ENCODE data around the gene ATP5MC3. TPM values are rescaled to one million over a fixed set of nuclear protein-coding genes. Genes with fewer than 3 reads are reported as not detected.
"Not testable (repeated sequence)": the region's sequence is repeated elsewhere in the genome, so short reads cannot be mapped to it uniquely, and the experiment has no call there.

ATP5MC3 gene
- total RNA-seq: 300 and 457 TPM in 2 replicates
- 1,477 and 2,044 TPM in 2 replicates for polyA plus RNA-seq

- H3K9me3 ChIP-seq (ENCODE audit: low read depth): no peaks in the 10 kb centered on the region
- peaks cover 33% of the 10 kb centered on the region for H3K4me1 ChIP-seq (ENCODE audit: low read depth)
- peak within 1 kb of the TSS; percentile 96 for H3K27ac ChIP-seq
- H3K4me3 ChIP-seq: peak within 1 kb of the TSS; percentile 82
- no peaks in the 10 kb centered on the region for H3K27me3 ChIP-seq
- DNase-seq (ENCODE audit: low read depth in 1 of 2, low spot score in 1 of 2): peak; percentile 95 to 96
- TF ChIP-seq CTCF (IDR thresholded peaks at IDR 0.05; ENCODE audit: low read depth, low read length): peak; percentile 22
- H3K36me3 ChIP-seq: peaks cover 36% of the 10 kb centered on the region
These were observed at the start of gene ATP5MC3 for GRCh38 chr2:175181104-175181876. Gene ATP5MC3 (minus strand): TSS chr2:175181710. CDS start chr2:175181393, 317 bp downstream.

- not testable (repeated sequence) for H3K9me3 ChIP-seq (ENCODE audit: low read depth); H3K27ac ChIP-seq; H3K27me3 ChIP-seq; DNase-seq (ENCODE audit: low read depth in 1 of 2, low spot score in 1 of 2); H3K36me3 ChIP-seq; H3K4me1 ChIP-seq (ENCODE audit: low read depth); H3K4me3 ChIP-seq
These were observed 47.1 kb upstream of the ATP5MC3 start for GRCh38 chr2:175228601-175229000.

DNA sequence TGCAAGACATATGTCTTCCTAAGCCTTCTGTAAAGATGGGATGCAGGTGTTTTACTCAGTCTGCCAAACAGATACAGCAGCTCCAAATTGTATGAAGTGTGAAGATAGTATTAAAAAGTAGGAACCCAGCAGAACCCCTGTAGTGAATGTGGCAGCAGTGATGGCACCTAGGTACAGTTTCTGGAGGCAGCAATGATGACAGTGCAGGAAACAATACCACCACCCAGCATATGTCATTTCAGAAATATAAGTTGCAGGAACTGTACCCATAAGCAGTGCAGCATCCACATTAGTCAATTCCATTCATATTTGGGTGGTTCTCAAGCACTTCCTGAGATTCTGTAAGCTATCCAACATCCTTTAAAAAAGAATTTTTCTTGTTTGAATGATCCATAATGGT, 46.7 kb upstream of the ATP5MC3 start:
- Histone ChIP-seq H3K9me3 (ENCODE audit: low read depth) (no peaks in the 10 kb centered on the region), H3K27ac (no peak overlapping the region), H3K4me1 (ENCODE audit: low read depth) (no peaks in the 10 kb centered on the region), H3K27me3 (peaks cover 2% of the 10 kb centered on the region), H3K4me3 (no peak overlapping the region), H3K36me3 (no peaks in the 10 kb centered on the region)
- no peak for TF ChIP-seq CTCF (IDR thresholded peaks at IDR 0.05; ENCODE audit: low read depth, low read length)
- DNase-seq (ENCODE audit: low read depth in 1 of 2, low spot score in 1 of 2): no peak

DNA sequence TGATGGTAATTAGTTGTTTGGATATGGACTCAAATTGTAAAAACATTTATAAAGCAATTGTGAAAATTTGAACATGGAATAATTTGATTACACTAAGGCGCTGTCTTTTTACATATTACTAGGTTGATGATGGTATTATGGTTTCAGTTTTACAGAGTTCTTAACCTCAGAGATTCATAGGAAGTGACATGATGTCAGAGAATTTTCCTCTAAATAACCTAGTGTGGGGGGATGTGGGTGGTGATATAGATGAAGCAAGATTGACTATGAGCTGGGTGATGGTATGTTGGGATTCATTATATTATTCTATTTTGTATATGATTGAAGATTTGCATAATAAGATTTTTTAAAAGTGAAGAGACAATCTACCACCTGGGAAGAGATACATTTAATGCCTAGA, 45.9 kb upstream of the ATP5MC3 start:
- H3K9me3 ChIP-seq (ENCODE audit: low read depth): no peaks in the 10 kb centered on the region
- no peak overlapping the region for H3K4me3 ChIP-seq
- TF ChIP-seq CTCF (IDR thresholded peaks at IDR 0.05; ENCODE audit: low read depth, low read length): no peak
- H3K36me3 ChIP-seq: no peaks in the 10 kb centered on the region
- no peaks in the 10 kb centered on the region for H3K4me1 ChIP-seq (ENCODE audit: low read depth)
- peaks cover 2% of the 10 kb centered on the region for H3K27me3 ChIP-seq
- no peak for DNase-seq (ENCODE audit: low read depth in 1 of 2, low spot score in 1 of 2)
- H3K27ac ChIP-seq: no peak overlapping the region

DNA sequence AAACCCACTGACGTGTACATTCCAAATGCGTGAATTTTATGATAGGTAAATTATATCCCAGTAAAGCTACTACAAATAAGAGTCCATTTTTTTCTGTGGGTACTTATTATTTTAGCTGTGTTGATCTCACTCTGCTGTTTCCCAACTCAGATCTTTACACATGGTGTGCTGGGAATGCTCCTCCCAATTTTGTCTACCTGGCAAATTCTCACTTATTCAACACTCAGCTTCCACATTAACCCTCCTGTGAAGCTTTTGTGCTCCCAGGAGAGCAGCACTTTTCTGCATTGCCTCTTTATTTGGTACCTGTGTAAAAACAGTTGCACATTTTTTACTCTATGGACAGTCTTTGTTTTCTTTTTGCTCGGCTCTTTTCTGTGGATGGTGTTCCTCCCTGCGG, 38.6 kb upstream of the ATP5MC3 start:
- H3K27me3 ChIP-seq: peaks cover 2% of the 10 kb centered on the region
- no peak overlapping the region for H3K4me3 ChIP-seq
- no peaks in the 10 kb centered on the region for H3K36me3 ChIP-seq
- H3K4me1 ChIP-seq (ENCODE audit: low read depth): no peaks in the 10 kb centered on the region
- no peak for DNase-seq (ENCODE audit: low read depth in 1 of 2, low spot score in 1 of 2)
- H3K27ac ChIP-seq: no peak overlapping the region
- H3K9me3 ChIP-seq (ENCODE audit: low read depth): no peaks in the 10 kb centered on the region
- no peak for TF ChIP-seq CTCF (IDR thresholded peaks at IDR 0.05; ENCODE audit: low read depth, low read length)

DNA sequence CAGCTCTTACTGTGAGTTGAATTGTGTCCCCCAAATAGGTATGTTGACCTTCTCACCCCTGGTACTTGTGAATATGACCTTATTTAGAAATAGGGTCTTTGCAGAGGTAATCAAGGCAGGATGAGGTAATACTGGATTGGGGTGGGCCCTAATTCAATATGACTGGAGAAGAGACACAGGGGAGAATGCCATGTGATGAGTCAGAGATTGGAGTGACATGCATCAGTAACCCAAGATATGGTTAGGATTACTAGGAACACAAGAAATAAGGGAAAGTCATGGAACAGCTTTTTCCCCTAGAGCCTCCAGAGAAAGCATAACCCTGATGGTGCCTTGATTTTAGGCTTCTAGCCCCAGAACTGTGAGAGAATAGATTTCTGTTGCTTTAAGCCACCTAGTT, 37.0 kb upstream of the ATP5MC3 start:
- Histone ChIP-seq H3K4me3 (no peak overlapping the region), H3K9me3 (ENCODE audit: low read depth) (no peaks in the 10 kb centered on the region), H3K4me1 (ENCODE audit: low read depth) (no peaks in the 10 kb centered on the region), H3K36me3 (no peaks in the 10 kb centered on the region), H3K27me3 (no peaks in the 10 kb centered on the region), H3K27ac (no peak overlapping the region)
- no peak for TF ChIP-seq CTCF (IDR thresholded peaks at IDR 0.05; ENCODE audit: low read depth, low read length)
- no peak for DNase-seq (ENCODE audit: low read depth in 1 of 2, low spot score in 1 of 2)

All from cardiac muscle cell (in vitro differentiated cells and primary cell).